ENCODE measurements around the gene MNX1. TPM values are rescaled to one million over a fixed set of nuclear protein-coding genes. Genes with fewer than 3 reads are reported as not detected.

The MNX1 gene
- total RNA-seq, 1 experiment from 2014 or later: not detected

- DNase-seq (ENCODE audit: low read depth): peak; percentile 31
Measured at GRCh38 chr7:157003756-157004520, 6.5 kb downstream of the MNX1 start.

GRCh38 chr7:157003445-157003755 is 7.1 kb downstream of the MNX1 start:
- DNase-seq (ENCODE audit: low read depth): no peak

GRCh38 chr7:157002819-157003421 is 7.5 kb downstream of the MNX1 start:
- no peak for DNase-seq (ENCODE audit: low read depth)

- DNase-seq (ENCODE audit: low read depth): no peak
Measured at GRCh38 chr7:157001920-157002818, 8.3 kb downstream of the MNX1 start.

GRCh38 chr7:157000741-157001653 is 9.5 kb downstream of the MNX1 start:
- no peak for DNase-seq (ENCODE audit: low read depth)

GRCh38 chr7:156999958-157000726 is 10.3 kb downstream of the MNX1 start:
- no peak for DNase-seq (ENCODE audit: low read depth)

GRCh38 chr7:156998988-156999957 is 11.2 kb downstream of the MNX1 start:
- no peak for DNase-seq (ENCODE audit: low read depth)

GRCh38 chr7:156994417-156994816 is 16.0 kb downstream of the MNX1 start:
- DNase-seq (ENCODE audit: low read depth): no peak

GRCh38 chr7:156993925-156994235 is 16.6 kb downstream of the MNX1 start:
- DNase-seq (ENCODE audit: low read depth): no peak

- DNase-seq (ENCODE audit: low read depth): no peak
Measured at GRCh38 chr7:156993021-156993924, 17.2 kb downstream of the MNX1 start.

GRCh38 chr7:156989766-156990535 is 20.5 kb downstream of the MNX1 start:
- DNase-seq (ENCODE audit: low read depth): no peak

GRCh38 chr7:156988343-156989185 is 21.9 kb downstream of the MNX1 start:
- no peak for DNase-seq (ENCODE audit: low read depth)

- DNase-seq (ENCODE audit: low read depth): no peak
Measured at GRCh38 chr7:156986378-156986777, 24.1 kb downstream of the MNX1 start.

GRCh38 chr7:156985101-156985992 is 25.1 kb downstream of the MNX1 start:
- DNase-seq (ENCODE audit: low read depth): no peak

GRCh38 chr7:156984174-156984891 is 26.1 kb downstream of the MNX1 start:
- peak; percentile 44 for DNase-seq (ENCODE audit: low read depth)

Measured in LHCN-M2 (cell line).